Activated CD4-positive, alpha-beta T cell treated with anti-CD3 and anti-CD28 coated beads, Interleukin-2, amount 50 U/mL, for 4 hours (primary cell): ENCODE data around the gene ISCU.

Experiments
- DNase-seq, 2 experiments: peaks; one replicate each; pipeline ENCODE4 v3.0.0-alpha.2; 2020

ISCU gene

DNA sequence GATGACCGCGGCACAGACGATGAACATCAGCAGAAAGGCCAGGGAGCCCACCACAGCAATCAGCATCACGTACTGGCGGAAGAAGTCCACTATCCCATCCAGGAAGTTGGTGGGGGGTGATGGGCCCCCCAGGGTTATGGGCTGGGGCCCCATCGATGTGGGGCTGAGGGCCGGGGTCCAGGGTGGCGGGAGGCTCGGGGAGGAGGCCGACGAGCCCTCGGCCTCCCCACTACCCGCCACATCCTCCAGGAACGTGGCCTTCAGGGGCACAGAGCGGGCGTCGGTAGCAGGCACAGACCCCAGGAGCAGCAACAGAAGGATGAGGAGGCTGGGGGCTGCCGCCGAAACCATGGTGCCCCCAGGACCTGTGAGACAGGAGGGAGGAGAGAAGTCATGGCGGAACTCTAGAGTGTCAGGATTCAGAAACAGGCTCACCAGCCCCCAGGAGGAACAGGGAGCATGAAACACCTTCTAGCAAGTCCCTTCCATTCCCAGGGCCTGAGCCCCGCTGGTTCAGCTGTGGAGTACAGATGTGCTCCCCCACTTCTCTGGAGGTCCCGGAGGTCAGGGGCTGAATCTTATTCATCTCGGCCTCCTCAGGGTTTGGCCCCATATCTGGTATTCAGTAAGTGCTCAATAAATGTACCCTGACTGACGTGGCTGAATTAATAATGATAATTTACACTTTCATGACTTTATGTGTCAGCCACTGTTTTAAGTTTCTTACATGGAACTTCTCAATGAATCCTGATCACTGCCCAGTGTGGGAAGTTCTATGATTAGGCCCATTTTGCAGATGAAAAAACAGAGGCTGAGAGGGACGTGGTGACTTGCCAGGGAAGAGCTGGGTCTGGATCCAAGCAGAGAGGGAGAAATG is 29.9 kb downstream of the ISCU start:
- no peak for DNase-seq

DNA sequence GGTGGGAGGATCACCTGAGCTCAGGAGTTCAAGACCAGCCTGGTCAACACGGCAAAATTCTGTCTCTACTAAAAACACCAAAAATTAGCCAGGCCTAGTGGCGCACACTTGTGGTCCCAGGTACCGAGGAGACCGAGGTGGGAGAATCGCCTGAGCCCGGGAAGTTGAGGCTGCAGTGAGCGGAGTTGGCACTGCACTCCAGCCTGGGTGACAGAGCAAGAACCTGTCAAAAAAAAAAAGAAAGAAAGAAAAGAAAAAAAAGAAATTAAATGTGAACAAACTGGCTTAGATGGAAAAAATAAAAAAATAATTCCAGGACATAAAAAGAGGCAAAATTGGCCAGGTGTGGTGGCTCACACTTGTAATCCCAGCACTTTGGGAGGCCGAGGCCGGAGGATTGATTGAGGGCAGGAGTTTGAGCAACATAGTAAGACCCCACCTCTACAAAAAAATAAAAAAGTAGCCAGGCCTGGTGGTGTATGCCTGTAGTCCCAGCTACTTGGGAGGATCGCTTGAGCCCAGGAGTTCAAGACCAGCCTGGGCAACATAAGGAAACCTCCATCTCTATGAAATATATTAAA is 32.0 kb downstream of the ISCU start:
- DNase-seq = no peak

DNA sequence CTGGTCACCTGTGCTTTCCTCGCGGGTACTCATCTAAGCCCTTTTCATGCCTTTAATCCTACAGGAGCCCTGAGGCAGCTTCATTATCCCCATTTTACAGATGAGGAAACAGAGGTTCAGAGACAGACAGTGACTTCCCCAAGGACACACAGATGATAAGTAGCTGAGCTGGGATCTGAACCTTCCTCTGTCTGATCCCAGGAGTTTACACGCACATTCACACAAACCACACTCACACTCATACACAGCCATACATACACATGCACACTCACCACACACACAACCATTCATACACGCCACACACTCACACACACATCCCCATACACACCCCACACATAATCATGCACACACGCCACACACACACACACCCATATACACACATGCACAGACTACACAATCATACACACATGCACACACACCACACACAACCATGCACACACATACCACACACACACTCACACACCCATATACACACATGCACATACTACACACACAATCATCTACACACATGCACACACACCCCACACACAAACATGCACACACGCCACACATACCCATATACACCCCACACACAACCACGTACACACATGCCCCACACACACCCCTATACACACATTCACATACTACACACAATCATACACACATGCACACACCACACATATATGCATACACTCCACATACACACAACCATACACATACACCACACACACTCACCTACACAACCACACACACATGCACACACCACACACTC is 32.7 kb downstream of the ISCU start:
- DNase-seq = no peak

DNA sequence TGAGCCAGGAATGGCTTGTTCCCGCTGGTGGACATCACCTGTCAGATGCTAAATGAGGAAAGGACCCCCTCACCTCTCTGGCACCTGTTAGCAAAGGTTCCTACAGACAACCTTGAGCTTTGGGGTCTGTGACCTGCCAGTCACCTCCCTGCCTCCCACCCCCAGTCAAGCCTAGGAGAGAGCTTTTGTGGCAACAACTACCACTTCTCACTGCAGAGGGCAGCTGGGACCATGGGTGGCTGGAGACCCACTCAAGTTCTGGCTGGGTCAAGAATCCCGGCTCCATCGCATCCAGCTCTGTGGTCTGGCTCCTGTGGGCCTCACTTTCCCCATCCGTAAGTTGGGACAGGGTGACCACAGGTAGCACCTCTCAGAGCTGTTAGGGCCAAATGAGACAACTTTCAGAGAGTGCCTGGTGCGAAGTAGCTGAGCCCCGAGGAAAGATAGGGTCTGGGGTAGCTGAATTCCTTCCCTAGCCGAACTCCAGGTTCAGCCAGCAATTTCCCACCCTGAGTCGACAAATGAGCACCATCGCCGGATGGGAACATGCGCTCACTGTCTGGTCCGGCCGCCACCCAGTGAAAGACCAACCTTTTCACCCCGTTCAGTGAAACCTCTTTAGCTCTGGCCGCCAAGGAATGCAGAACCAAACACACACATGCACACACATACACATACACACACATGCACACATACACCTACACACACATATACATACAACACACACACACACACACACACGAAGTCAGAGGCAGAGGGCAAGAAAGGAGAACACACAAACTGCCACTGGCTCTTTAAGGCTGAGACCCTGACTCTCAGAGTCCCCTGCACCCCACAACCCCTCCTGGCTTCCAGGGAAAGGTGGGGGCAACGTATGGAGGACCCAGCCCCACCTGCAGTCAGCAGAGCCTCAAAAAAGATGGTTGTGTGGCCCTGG is 33.6 kb downstream of the ISCU start:
- DNase-seq = no peak

DNA sequence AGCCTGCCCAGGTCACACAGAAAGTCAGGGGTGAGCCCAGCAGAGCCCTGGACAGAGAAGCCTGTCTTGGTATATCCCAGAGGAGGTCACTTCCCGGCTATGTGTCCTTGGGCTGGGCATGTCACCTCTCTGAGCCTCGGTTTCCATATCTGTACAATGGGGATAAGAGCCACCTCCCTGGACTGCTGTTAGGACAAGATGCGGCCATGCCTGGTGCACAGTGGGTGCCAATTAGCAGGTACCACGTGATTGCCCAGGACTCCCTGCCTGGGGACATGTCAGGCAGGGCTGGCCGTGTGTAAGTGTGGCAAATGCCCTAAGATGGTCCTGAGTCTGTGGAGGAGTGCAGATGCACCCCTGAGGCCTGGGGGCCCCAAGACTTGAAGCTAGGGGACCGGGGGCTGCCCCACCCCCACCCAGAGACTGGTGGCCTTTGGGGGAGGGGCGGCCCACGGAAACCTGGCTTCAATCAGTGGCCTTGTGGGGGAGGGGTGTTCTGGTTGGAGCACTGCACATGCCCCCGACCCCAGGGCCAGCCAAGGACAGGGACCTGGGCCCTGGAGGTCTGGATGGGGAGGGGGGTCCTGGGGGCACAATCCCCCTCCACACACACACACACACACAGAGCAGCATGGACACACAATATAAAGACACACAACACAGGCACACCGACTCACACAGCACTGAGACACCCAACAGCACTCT is 34.6 kb downstream of the ISCU start:
- DNase-seq = no peak

DNA sequence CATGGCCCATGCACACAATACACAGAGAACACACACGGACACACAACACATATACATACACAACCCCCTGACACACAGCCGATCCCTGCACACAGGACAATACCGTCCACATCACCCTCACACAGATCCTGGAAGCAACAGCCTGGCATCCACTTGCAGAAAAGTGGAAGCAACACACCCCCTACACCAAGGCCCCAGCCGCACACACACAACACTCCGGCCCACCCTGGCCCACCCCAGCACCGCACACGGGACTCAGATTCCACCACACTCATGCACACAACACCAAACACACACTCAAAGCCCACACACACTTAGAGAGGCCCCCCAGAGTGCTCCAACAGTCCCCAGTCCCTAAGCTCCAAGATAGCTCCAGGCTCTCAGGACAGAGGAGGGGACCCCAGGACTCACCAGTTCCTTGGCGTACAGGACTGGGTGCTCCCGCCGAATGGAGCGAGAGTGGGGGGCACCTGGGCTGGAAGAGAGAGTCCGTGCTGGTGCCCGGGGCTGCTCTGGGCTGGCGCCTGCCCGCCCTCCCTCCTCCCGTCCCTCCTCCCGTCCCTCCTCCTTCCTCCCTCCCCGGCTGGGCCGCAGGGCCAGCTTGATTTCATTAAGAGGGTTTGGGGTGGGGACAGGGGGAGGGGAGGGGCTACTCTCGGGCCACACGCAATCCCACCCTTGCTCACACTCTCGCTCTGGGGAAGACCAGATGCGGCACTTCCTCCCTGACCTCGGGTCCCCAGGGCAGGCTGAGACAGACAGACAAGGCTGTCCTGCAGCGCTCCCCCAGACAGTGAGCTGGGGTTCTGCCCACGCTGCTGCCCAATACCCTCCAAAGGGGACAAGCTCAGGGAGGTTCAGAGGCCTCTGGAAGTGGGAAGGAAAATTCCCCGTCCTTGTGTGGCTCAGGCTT is 35.4 kb downstream of the ISCU start, which contains the start of gene TMEM119:
TMEM119 (minus strand) TSS at position 526 of the 913 bp plus-strand sequence. CDS start 5,701 bp downstream, outside the sequence.
- DNase-seq = no peak

DNA sequence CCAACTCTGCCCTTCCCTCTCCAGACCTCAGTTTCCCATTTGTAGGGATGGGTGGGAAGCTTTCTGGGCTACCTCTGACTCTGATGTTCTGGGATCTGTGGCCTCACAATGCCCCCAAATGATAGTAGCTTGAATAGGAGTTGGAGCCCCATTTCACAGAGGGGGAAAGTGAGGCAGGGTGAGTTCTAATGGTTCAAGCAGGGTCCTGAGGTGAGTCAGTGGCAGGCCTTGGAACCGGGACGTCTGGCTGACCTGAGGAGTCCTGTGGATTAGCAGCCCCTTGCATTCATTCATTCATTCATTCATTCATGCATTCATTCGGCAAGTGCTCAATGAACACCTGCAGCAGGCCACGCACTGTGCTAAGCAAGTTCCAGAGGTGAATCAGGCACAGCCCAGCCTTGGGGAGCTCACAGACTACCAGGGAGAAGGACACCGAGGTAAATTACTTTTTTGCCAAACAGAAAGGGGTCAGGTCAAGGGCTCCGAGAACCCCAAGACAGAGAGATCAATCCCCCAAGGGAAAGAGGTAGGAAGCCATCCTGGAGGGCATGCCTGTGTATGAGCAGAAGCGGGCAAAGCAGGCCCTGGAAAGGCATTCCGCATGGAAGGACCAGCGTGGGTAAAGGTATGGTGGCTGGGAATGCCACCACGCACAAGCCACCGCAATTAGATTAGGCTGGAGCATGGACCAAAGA is 36.3 kb downstream of the ISCU start:
- no peak for DNase-seq

DNA sequence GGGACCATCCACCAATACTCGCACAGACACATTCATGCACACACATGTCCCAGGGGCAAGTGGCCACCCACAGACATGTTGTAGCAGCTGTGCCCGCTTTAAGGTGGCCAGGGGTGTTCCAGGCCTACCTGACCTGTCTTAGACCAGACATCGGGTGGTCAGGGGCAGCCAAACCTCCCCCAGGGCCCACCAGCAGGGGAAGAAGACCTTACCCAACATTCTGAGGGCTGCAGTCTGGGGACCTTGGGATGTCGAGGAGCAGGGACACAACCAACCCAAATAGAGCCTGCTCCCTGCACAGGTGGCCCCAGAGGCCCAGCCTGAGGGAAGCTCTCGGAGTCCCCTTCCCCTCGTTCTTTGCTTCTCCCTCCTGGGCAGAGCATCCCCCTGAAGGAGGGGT is 37.1 kb downstream of the ISCU start:
- no peak for DNase-seq

DNA sequence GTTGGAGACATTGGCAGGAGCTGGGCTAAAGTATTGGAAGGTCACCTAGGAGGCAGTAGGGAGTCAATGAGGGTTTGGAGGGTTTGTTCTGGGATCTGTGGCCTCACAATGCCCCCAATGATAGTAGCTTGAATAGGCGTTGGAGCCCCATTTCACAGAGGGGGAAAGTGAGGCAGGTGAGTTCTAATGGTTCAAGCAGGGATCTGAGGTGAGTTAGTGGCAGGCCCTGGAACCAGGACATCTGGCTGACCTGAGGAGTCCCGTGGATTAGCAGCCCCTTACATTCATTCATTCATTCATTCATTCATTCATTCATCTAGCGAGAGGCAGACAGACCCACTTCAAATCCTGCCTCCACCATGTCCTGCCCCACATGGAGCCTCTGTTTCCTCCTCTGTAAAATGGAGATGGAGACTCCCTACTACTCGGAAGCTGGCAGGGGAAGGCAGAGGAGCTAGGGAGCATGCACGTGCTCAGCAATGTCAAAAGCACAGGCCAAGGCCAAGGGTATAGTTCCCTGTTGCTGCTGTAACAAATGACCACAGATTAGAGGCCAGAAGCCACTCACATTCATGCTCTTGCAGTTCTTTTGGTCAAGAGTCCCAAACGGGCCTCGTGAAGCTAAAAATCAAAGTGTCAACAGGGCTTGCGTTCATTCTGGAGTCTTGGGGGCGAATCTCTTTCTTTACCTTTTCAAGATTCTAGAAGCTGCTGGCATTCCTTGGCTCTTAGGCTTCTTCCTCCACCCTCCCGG is 37.7 kb downstream of the ISCU start:
- DNase-seq = no peak

DNA sequence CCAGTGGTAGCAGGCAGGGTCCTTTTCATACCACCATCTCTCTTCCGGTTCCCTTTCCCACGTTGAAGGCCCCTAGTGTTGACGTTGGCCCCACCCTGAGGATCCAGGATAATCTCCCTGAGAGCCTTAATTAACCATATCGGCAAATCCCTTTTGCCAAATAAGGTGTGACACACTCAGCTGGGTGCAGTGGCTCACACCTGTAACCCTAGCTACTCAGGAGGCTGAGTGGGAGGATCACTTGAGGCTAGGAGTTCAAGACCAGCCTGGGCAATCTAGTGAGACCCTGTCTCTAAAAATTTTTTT is 38.3 kb downstream of the ISCU start:
- DNase-seq = no peak

DNA sequence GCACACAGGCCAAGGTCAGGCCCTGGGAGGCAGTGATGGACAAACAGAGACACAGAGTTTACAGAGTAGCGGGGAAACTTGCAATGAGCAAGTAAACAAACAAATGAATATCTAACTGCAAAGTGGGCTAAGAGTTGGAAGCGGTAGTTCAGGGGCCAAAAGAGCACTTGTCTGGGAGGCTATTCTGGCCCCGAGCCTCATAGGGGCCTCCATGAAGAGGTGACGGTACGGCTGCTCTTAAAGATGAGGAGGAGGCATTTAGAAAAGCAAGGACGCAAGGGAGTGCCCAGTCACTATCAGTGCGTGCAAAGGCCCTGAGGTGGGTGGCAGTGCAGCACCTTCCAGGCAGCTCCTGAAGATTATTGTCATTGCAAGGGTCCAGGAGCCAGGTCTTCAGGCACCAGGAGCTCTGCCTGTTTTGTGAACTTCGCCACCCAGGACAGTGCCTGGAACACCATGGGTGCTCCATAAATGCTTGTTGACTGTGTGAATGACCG is 39.9 kb downstream of the ISCU start:
- DNase-seq = no peak

DNA sequence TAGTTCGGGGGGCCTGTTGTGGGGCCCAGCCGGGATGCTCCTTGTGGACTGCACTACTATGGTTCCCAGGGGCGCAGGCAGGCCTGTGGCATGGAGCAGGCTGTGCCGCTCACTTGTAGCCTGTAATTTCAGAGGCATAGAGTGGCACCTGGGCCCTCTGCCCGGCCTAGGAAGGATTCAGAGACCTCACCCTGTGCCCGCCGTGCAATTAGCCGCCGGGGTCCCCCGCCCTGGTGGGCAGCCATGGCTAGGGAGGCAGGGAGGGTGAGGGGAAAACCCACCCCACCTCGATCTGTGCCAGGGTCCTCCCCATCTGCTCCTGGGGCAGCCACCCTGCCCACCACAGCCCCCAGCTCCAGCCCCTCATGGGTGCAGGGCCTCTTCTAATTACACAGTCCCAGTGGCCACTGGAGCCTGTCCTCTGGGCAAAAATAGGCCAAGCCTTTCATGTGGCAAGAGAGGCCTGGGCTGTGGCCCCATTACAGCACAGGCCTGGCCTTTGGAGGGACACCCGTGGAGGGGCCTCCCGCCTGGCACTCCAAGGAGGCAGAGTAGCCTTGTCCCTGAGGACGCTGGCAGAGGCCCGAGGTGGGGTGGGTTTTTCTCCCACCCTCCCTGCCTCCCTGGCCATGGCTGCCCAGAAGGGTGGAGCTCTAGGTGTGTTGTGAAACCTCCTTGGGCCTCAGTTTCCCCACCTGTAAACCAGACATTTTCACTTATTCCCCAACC is 40.7 kb downstream of the ISCU start:
- DNase-seq = no peak

DNA sequence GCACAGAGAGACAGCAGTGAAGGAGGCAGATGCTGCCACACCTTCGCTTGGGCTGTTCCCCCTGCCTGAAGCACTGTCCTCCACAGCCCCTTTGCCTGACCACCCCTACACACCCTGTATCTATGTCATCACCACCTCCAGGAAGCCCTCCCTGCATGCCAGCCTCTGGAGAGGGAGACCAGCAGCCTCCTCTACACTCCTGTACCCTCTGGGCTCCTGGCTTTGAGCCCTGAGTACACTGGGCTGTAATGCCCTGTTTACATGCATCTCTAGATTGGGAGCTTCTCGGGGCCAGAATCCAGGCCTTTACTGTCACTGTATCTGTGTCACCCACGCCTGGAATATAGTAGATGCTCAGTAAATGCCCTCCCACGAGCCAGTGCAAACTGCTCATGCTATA is 41.3 kb downstream of the ISCU start:
- no peak for DNase-seq

DNA sequence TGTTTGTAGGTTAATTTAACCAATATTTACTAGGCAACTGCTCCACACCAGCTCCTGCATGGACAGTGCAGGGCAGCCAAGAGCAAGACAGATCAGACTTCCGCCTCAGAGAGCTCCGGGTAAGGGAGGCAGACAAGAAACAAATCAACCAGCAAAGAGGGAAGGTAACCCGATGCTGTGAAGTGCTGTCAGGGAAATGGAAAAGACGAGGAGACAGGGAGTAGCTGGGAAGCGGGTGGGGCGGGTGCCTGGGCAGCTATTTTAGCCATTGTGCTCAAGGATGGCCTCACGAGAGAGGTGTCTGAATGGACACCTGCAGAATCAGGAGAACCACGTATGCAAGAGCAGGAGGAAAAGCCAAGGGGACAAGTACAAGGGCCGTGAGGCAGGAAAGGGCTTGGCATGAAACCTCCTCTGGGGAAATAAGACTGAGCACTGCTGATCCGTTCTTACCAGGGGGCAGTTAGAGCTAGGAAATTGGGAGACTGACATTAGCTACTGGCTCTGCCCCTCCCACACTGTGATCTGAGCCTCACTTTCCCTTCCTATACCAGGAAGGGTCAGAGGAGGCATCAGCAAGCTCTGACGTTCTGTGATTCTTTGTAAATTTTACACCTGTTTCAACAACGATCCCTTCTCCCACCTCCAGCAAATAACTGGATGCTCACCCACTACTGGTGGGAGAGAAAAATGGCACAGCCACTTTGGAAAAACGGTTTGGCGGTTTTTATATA is 42.0 kb downstream of the ISCU start:
- no peak for DNase-seq

DNA sequence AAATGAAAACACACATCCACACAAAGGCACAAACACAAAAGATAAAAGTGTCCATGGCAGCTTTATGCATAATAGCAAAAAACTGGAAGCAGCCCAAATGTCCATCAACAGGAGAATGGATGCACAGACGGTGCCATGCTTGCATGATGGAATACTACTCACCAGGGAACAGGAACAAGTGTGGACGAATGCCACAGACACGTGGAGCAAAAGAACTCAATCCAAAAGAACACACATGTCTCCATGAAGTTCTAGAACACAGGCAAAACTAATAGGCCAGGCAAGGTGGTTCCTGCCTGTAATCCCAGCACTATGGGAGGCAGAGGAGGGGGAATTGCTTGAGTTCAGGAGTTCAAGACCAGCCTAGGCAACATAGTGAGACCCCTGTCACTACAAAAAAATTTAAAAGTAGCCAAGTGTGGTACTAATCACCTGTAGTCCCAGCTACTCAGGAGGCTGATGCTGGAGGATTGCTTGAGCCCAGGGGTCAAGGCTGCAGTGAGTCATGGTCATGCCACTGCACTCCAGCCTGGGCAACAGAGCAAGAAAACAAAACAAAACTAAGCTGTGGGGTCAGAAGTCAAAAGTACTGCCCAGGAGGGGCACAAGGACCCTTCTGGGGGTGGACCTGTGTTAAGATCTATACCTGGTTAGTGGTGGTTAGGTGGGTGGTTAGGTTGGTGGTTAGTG is 42.7 kb downstream of the ISCU start:
- no peak for DNase-seq

DNA sequence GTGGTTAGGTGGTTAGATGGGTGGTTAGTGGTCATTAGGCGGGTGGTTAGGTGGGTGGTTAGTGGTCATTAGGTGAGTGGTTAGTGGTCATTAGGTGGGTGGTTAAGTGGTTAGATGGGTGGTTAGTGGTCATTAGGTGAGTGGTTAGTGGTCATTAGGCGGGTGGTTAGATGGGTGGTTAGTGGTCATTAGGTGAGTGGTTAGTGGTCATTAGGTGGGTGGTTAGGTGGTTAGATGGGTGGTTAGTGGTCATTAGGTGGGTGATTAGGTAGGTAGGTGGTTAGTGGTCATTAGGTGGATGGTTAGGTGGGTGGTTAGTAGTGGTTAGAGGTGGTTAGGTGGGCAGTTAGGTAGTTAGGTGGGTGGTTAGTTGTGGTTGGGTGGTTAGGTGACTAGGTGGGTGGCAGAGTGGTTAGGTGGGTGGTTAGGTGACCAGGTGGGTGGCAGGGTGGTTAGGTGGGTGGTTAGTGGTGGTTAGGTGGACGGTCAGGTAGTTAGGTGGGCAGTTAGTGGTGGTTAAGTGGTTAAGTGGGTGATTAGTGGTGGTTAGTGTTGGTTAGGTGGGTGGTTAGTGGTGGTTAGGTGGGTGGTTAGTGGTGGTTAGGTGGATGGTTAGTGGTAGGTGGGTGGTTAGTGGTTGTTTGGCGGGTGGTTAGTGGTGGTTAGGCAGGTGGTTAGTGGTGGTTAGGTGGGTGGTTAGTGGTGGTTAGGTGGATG is 43.5 kb downstream of the ISCU start:
- no peak for DNase-seq

DNA sequence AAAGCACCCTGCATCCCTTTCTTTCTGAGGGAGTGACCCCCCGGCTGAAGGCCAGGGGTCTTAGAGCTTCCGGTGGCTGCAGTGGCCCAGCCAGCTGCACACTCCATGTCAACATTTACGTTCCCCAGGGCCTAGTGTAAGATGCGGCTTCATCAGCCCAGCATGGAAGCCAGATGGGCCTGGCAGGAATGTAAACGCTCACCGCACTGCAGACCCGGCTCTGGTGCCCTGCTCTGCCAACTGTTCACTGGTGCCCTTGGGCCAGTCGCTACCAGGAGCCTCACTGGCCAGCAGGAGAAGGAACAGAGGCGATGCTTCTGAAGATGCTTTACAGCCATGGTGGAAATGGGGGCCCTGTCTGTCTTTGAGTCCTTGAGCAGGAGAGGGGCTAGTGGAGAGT is 44.1 kb downstream of the ISCU start:
- DNase-seq = no peak
